ENCODE measurements around the gene HDAC5.

Gene HDAC5

GRCh38 chr17:44082256-44082927 lies 41.0 kb downstream of the HDAC5 start:
- no peak for DNase-seq (ENCODE audit: low read depth in 1 of 2, low spot score in 1 of 2)
- Histone ChIP-seq H3K27me3 (ENCODE audit: insufficient read depth, poor library complexity, severe bottlenecking) (no peaks in the 10 kb centered on the region), H3K4me3 (replicated peaks; ENCODE audit: insufficient read depth, low read length) (no peak overlapping the region), H3K27ac (replicated peaks) (no peak overlapping the region)
- TF ChIP-seq REST (IDR thresholded peaks at IDR 0.05; ENCODE audit: insufficient replicate concordance, low read depth) (no peak), GABPA (IDR thresholded peaks at IDR 0.05; ENCODE audit: low read depth) (no peak), CTCF (IDR thresholded peaks at IDR 0.05; ENCODE audit: insufficient read depth, low read length) (no peak), POLR2AphosphoS5 (IDR thresholded peaks at IDR 0.05; ENCODE audit: low read depth) (no peak)

- Histone ChIP-seq H3K4me3 (replicated peaks; ENCODE audit: insufficient read depth, low read length) (no peak overlapping the region), H3K27ac (replicated peaks) (no peak overlapping the region), H3K27me3 (ENCODE audit: insufficient read depth, poor library complexity, severe bottlenecking) (no peaks in the 10 kb centered on the region)
- TF ChIP-seq SPI1 (IDR thresholded peaks at IDR 0.05; ENCODE audit: borderline replicate concordance, low read depth) (no peak), REST (IDR thresholded peaks at IDR 0.05; ENCODE audit: insufficient replicate concordance, low read depth) (no peak), CTCF (IDR thresholded peaks at IDR 0.05; ENCODE audit: insufficient read depth, low read length) (no peak)
- no peak for DNase-seq (ENCODE audit: low read depth in 1 of 2, low spot score in 1 of 2)
These were observed 41.8 kb downstream of the HDAC5 start for GRCh38 chr17:44081681-44082080.

- H3K27ac ChIP-seq (replicated peaks) = no peak overlapping the region
- H3K27me3 ChIP-seq (ENCODE audit: insufficient read depth, poor library complexity, severe bottlenecking) = no peaks in the 10 kb centered on the region
- TF ChIP-seq SPI1 (IDR thresholded peaks at IDR 0.05; ENCODE audit: borderline replicate concordance, low read depth) = no peak
- 0 out of 2 replicates have a peak, but pooled peaks have one; percentile 20 for TF ChIP-seq POLR2AphosphoS5 (IDR thresholded peaks at IDR 0.05; ENCODE audit: low read depth)
- H3K4me3 ChIP-seq (replicated peaks; ENCODE audit: insufficient read depth, low read length) = no peak overlapping the region
- DNase-seq (ENCODE audit: low read depth in 1 of 2, low spot score in 1 of 2) = peak in 1 of 2 experiments; percentile 70
These were observed 43.3 kb downstream of the HDAC5 start for GRCh38 chr17:44079877-44080821.

GRCh38 chr17:44078412-44078811 lies 45.0 kb downstream of the HDAC5 start:
- no peaks in the 10 kb centered on the region for H3K27me3 ChIP-seq (ENCODE audit: insufficient read depth, poor library complexity, severe bottlenecking)
- no peak for DNase-seq (ENCODE audit: low read depth in 1 of 2, low spot score in 1 of 2)
- TF ChIP-seq POLR2AphosphoS5 (IDR thresholded peaks at IDR 0.05; ENCODE audit: low read depth) (no peak), SPI1 (IDR thresholded peaks at IDR 0.05; ENCODE audit: borderline replicate concordance, low read depth) (no peak), GABPA (IDR thresholded peaks at IDR 0.05; ENCODE audit: low read depth) (no peak), CTCF (IDR thresholded peaks at IDR 0.05; ENCODE audit: insufficient read depth, low read length) (no peak), REST (IDR thresholded peaks at IDR 0.05; ENCODE audit: insufficient replicate concordance, low read depth) (no peak)
- no peak overlapping the region for H3K4me3 ChIP-seq (replicated peaks; ENCODE audit: insufficient read depth, low read length)
- peak overlapping the region; percentile 68 for H3K27ac ChIP-seq (replicated peaks)
